Loucy (cell line): ENCODE data around the gene KCNQ5.

Source experiments
- CTCF ChIP-seq: fragments of 200-600 bp; sonication (generic); conservative IDR thresholded peaks from 2 replicates; pipeline ENCODE4 v1.5.1; 2014; ENCODE audit warnings: mild to moderate bottlenecking, antibody characterized with exemption, low read length
- EZH2phosphoT487 ChIP-seq: fragments of 200-600 bp; IDR thresholded peaks from 2 replicates; pipeline ENCODE4 v1.6.1; 2018; ENCODE audit warnings: antibody characterized with exemption, mild to moderate bottlenecking, moderate library complexity, borderline replicate concordance

GRCh38 chr6:73182021-73182607 lies 560.2 kb downstream of the KCNQ5 start:
- TF ChIP-seq CTCF: no peak
- TF ChIP-seq EZH2phosphoT487: no peak
